WTC11 (cell line): ENCODE measurements around the gene GLA.

ENCODE experiments used
- KAT7 ChIP-seq: sonication (generic); formaldehyde crosslinking; IDR thresholded peaks from 2 replicates; pipeline ENCODE4 v1.8.1; 2023; ENCODE audit warnings: missing genetic modification reagents, mild to moderate bottlenecking, borderline replicate concordance
- NR1H2 ChIP-seq: sonication (generic); formaldehyde crosslinking; IDR thresholded peaks from 2 replicates; pipeline ENCODE4 v1.9.0; 2021; ENCODE audit warnings: mild to moderate bottlenecking, moderate library complexity, missing genetic modification reagents
- RELA ChIP-seq: sonication (generic); formaldehyde crosslinking; IDR thresholded peaks from 2 replicates; pipeline ENCODE4 v1.8.1; 2022; ENCODE audit warnings: missing genetic modification reagents, mild to moderate bottlenecking, borderline replicate concordance
- SP1 ChIP-seq: sonication (generic); formaldehyde crosslinking; conservative IDR thresholded peaks from 2 replicates; pipeline ENCODE4 v1.8.1; 2022; ENCODE audit warnings: missing genetic modification reagents
- TEAD4 ChIP-seq: sonication (generic); formaldehyde crosslinking; IDR thresholded peaks from 2 replicates; pipeline ENCODE4 v1.8.0; 2022; ENCODE audit warnings: mild to moderate bottlenecking, missing genetic modification reagents
- TP53 ChIP-seq: sonication (generic); formaldehyde crosslinking; IDR thresholded peaks from 2 replicates; pipeline ENCODE4 v1.8.1; 2023; ENCODE audit warnings: mild to moderate bottlenecking, missing genetic modification reagents
- ZNF121 ChIP-seq: sonication (generic); formaldehyde crosslinking; IDR thresholded peaks from 2 replicates; pipeline ENCODE4 v1.8.0; 2023; ENCODE audit warnings: missing genetic modification reagents
- TF ChIP-seq, protein P1 (sequence below): sonication (generic); formaldehyde crosslinking; IDR thresholded peaks from 2 replicates; pipeline ENCODE4 v1.8.0; 2022; ENCODE audit warnings: missing genetic modification reagents
- TF ChIP-seq, protein P2 (sequence below): fragments of 200-600 bp; IDR thresholded peaks from 2 replicates; pipeline ENCODE4 v1.8.0; 2022; ENCODE audit warnings: antibody characterized with exemption
- TF ChIP-seq, protein P3 (sequence below): sonication (generic); formaldehyde crosslinking; IDR thresholded peaks from 2 replicates; pipeline ENCODE4 v1.8.1; 2023; ENCODE audit warnings: mild to moderate bottlenecking, missing genetic modification reagents, borderline replicate concordance
- TF ChIP-seq, protein P4 (sequence below): sonication (generic); formaldehyde crosslinking; IDR thresholded peaks from 2 replicates; pipeline ENCODE4 v1.8.1; 2023; ENCODE audit warnings: mild to moderate bottlenecking, moderate library complexity, missing genetic modification reagents
- TF ChIP-seq, protein P5 (sequence below): sonication (generic); formaldehyde crosslinking; IDR thresholded peaks from 2 replicates; pipeline ENCODE4 v1.8.1; 2023; ENCODE audit warnings: mild to moderate bottlenecking, missing genetic modification reagents, moderate library complexity

DNA sequence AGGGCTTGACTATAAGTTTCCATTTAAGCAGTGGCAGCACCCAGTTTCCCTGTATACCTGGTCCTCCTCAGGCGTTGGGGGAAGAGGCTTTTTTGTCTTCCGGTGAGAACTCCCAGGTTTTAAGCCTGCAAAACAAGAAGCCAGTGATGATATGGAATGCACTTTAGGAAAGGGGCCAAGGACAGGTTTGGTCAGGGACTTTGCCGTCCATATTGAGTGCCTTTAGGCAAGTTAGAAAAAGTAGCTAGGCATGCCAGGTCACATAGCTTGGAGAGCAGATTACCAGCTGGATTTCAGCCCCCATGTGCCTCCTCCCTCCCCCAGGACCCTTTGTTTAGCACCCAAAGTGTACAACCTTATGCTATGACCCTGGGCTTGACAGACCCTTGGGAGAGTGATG is 45.6 kb downstream of the GLA start:
- TF ChIP-seq, protein P1, sequence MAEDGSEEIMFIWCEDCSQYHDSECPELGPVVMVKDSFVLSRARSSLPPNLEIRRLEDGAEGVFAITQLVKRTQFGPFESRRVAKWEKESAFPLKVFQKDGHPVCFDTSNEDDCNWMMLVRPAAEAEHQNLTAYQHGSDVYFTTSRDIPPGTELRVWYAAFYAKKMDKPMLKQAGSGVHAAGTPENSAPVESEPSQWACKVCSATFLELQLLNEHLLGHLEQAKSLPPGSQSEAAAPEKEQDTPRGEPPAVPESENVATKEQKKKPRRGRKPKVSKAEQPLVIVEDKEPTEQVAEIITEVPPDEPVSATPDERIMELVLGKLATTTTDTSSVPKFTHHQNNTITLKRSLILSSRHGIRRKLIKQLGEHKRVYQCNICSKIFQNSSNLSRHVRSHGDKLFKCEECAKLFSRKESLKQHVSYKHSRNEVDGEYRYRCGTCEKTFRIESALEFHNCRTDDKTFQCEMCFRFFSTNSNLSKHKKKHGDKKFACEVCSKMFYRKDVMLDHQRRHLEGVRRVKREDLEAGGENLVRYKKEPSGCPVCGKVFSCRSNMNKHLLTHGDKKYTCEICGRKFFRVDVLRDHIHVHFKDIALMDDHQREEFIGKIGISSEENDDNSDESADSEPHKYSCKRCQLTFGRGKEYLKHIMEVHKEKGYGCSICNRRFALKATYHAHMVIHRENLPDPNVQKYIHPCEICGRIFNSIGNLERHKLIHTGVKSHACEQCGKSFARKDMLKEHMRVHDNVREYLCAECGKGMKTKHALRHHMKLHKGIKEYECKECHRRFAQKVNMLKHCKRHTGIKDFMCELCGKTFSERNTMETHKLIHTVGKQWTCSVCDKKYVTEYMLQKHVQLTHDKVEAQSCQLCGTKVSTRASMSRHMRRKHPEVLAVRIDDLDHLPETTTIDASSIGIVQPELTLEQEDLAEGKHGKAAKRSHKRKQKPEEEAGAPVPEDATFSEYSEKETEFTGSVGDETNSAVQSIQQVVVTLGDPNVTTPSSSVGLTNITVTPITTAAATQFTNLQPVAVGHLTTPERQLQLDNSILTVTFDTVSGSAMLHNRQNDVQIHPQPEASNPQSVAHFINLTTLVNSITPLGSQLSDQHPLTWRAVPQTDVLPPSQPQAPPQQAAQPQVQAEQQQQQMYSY (CRISPR knock-in tag), result no peak
- TF ChIP-seq, protein P2, sequence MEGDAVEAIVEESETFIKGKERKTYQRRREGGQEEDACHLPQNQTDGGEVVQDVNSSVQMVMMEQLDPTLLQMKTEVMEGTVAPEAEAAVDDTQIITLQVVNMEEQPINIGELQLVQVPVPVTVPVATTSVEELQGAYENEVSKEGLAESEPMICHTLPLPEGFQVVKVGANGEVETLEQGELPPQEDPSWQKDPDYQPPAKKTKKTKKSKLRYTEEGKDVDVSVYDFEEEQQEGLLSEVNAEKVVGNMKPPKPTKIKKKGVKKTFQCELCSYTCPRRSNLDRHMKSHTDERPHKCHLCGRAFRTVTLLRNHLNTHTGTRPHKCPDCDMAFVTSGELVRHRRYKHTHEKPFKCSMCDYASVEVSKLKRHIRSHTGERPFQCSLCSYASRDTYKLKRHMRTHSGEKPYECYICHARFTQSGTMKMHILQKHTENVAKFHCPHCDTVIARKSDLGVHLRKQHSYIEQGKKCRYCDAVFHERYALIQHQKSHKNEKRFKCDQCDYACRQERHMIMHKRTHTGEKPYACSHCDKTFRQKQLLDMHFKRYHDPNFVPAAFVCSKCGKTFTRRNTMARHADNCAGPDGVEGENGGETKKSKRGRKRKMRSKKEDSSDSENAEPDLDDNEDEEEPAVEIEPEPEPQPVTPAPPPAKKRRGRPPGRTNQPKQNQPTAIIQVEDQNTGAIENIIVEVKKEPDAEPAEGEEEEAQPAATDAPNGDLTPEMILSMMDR, result no peak
- TF ChIP-seq NR1H2 (CRISPR knock-in tag) (no peak), TEAD4 (CRISPR knock-in tag) (no peak), ZNF121 (CRISPR knock-in tag) (no peak), KAT7 (CRISPR knock-in tag) (no peak), RELA (CRISPR knock-in tag) (no peak), TP53 (CRISPR knock-in tag) (no peak), SP1 (CRISPR knock-in tag) (no peak)
- TF ChIP-seq, protein P3, sequence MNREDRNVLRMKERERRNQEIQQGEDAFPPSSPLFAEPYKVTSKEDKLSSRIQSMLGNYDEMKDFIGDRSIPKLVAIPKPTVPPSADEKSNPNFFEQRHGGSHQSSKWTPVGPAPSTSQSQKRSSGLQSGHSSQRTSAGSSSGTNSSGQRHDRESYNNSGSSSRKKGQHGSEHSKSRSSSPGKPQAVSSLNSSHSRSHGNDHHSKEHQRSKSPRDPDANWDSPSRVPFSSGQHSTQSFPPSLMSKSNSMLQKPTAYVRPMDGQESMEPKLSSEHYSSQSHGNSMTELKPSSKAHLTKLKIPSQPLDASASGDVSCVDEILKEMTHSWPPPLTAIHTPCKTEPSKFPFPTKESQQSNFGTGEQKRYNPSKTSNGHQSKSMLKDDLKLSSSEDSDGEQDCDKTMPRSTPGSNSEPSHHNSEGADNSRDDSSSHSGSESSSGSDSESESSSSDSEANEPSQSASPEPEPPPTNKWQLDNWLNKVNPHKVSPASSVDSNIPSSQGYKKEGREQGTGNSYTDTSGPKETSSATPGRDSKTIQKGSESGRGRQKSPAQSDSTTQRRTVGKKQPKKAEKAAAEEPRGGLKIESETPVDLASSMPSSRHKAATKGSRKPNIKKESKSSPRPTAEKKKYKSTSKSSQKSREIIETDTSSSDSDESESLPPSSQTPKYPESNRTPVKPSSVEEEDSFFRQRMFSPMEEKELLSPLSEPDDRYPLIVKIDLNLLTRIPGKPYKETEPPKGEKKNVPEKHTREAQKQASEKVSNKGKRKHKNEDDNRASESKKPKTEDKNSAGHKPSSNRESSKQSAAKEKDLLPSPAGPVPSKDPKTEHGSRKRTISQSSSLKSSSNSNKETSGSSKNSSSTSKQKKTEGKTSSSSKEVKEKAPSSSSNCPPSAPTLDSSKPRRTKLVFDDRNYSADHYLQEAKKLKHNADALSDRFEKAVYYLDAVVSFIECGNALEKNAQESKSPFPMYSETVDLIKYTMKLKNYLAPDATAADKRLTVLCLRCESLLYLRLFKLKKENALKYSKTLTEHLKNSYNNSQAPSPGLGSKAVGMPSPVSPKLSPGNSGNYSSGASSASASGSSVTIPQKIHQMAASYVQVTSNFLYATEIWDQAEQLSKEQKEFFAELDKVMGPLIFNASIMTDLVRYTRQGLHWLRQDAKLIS (CRISPR knock-in tag), result no peak
- TF ChIP-seq, protein P4, sequence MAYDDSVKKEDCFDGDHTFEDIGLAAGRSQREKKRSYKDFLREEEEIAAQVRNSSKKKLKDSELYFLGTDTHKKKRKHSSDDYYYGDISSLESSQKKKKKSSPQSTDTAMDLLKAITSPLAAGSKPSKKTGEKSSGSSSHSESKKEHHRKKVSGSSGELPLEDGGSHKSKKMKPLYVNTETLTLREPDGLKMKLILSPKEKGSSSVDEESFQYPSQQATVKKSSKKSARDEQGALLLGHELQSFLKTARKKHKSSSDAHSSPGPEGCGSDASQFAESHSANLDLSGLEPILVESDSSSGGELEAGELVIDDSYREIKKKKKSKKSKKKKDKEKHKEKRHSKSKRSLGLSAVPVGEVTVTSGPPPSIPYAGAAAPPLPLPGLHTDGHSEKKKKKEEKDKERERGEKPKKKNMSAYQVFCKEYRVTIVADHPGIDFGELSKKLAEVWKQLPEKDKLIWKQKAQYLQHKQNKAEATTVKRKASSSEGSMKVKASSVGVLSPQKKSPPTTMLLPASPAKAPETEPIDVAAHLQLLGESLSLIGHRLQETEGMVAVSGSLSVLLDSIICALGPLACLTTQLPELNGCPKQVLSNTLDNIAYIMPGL, result no peak
- TF ChIP-seq, protein P5, sequence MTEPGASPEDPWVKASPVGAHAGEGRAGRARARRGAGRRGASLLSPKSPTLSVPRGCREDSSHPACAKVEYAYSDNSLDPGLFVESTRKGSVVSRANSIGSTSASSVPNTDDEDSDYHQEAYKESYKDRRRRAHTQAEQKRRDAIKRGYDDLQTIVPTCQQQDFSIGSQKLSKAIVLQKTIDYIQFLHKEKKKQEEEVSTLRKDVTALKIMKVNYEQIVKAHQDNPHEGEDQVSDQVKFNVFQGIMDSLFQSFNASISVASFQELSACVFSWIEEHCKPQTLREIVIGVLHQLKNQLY (CRISPR knock-in tag), result no peak
